Tibial nerve (tissue), 4 donors: ENCODE results near the gene PLCB4. TPM values are rescaled to one million over a fixed set of nuclear protein-coding genes. Genes with fewer than 3 reads are reported as not detected.

ENCODE experiments used
- DNase-seq, 2 donors: peaks; one replicate each; pipeline ENCODE4 v3.0.0-alpha.2; 2019; ENCODE audit warnings: low spot score in 2 of 2
- H3K27ac ChIP-seq, 4 donors: fragments of 200-600 bp; sonication (generic) in 3 of 4; one replicate each; pipeline ENCODE4 v1.5.1; 2017 to 2019; ENCODE audit warnings: mild to moderate bottlenecking in 1 of 4
- H3K27me3 ChIP-seq, 2 donors: fragments of 200-600 bp; sonication (generic) in 1 of 2; one replicate each; pipeline versions ENCODE4 v1.5.1 to v1.6.0; 2017 to 2019
- H3K36me3 ChIP-seq, 3 donors: fragments of 200-600 bp; sonication (generic); one replicate each; pipeline ENCODE4 v1.5.1; 2018 to 2019
- H3K4me1 ChIP-seq, 4 donors: fragments of 200-600 bp; sonication (generic) in 3 of 4; one replicate each; pipeline ENCODE4 v1.5.1; 2017 to 2019
- H3K4me3 ChIP-seq, 4 donors: fragments of 200-600 bp; sonication (generic) in 3 of 4; one replicate each; pipeline ENCODE4 v1.5.1; 2017 to 2019; ENCODE audit warnings: mild to moderate bottlenecking in 1 of 4, moderate library complexity in 1 of 4
- H3K9me3 ChIP-seq, 4 donors: fragments of 200-600 bp; sonication (generic) in 3 of 4; one replicate each; pipeline ENCODE4 v1.5.1; 2017 to 2019
- CTCF ChIP-seq, 5 experiments: fragments of 200-600 bp in 3 of 5; fragments of 450-650 bp in 2 of 5; sonication (generic) in 3 of 5; IDR thresholded peaks; one replicate each; pipeline ENCODE4 v1.5.1; 2016 to 2019; ENCODE audit warnings: antibody characterized with exemption in 5 of 5, mild to moderate bottlenecking in 3 of 5, moderate library complexity in 2 of 5
- EP300 ChIP-seq, 2 donors: sonication (generic); formaldehyde crosslinking; IDR thresholded peaks; one replicate each; pipeline ENCODE4 v1.6.1; 2017; ENCODE audit warnings: antibody characterized with exemption in 2 of 2, mild to moderate bottlenecking in 1 of 2
- POLR2A ChIP-seq, 2 donors: fragments of 450-650 bp; IDR thresholded peaks; one replicate each; pipeline ENCODE4 v1.6.1; 2017; ENCODE audit warnings: antibody characterized with exemption in 2 of 2, mild to moderate bottlenecking in 2 of 2, moderate library complexity in 2 of 2
- WGBS, 2 donors: methylation state at CpG; one replicate each; pipeline ENCODE4 v1.1.5; 2018; 5-methylcytosine and 5-hydroxymethylcytosine counted together
- total RNA-seq, 4 donors: library from RNA; depleted of rRNA; stranded (reverse); fragments of >200 nt; gene quantifications; one replicate each; pipeline ENCODE4 v1.1.0, GENCODE V29; 2016

The PLCB4 gene
- total RNA-seq, 4 donors from 2014 or later: 35.7 to 52.9 (median 40.1) TPM

- Histone ChIP-seq H3K9me3 (no peaks in the 10 kb centered on the region), H3K36me3 (no peaks in the 10 kb centered on the region), H3K27ac (no peak overlapping the region), H3K27me3 (no peaks in the 10 kb centered on the region), H3K4me3 (no peak overlapping the region), H3K4me1 (peaks cover 0 to 10% (median 0%) of the 10 kb centered on the region in 4 donors)
- TF ChIP-seq EP300 (IDR thresholded peaks at IDR 0.05): no peak
- DNase-seq: no peak
- 77 to 96% methylated on average over 2 of the region's 2 CpGs for WGBS, 2 donors
Measured at GRCh38 chr20:9353180-9353915, 284.5 kb downstream of the PLCB4 start.

- Histone ChIP-seq H3K36me3 (no peaks in the 10 kb centered on the region), H3K4me3 (no peak overlapping the region), H3K4me1 (peaks cover 0 to 11% (median 0%) of the 10 kb centered on the region in 4 donors), H3K9me3 (no peaks in the 10 kb centered on the region), H3K27me3 (no peaks in the 10 kb centered on the region), H3K27ac (no peak overlapping the region)
- no peak for DNase-seq
- WGBS, 2 donors: 97 to 98% methylated on average over 1 of the region's 1 CpG
- TF ChIP-seq POLR2A (IDR thresholded peaks at IDR 0.05) (no peak), CTCF (IDR thresholded peaks at IDR 0.05) (no peak), EP300 (IDR thresholded peaks at IDR 0.05) (no peak)
Measured at GRCh38 chr20:9353916-9354276, 285.0 kb downstream of the PLCB4 start.

GRCh38 chr20:9354579-9354978 is 285.7 kb downstream of the PLCB4 start:
- Histone ChIP-seq H3K27me3 (no peaks in the 10 kb centered on the region), H3K4me1 (peaks cover 0 to 18% (median 2%) of the 10 kb centered on the region in 4 donors), H3K27ac (no peak overlapping the region), H3K9me3 (no peaks in the 10 kb centered on the region), H3K4me3 (no peak overlapping the region), H3K36me3 (no peaks in the 10 kb centered on the region)
- 94 to 98% methylated on average over 2 of the region's 2 CpGs for WGBS, 2 donors
- TF ChIP-seq CTCF (IDR thresholded peaks at IDR 0.05) (no peak), POLR2A (IDR thresholded peaks at IDR 0.05) (no peak), EP300 (IDR thresholded peaks at IDR 0.05) (no peak)
- DNase-seq: no peak

- Histone ChIP-seq H3K27ac (no peak overlapping the region), H3K9me3 (no peaks in the 10 kb centered on the region), H3K27me3 (no peaks in the 10 kb centered on the region), H3K4me1 (peaks cover 0 to 41% (median 8%) of the 10 kb centered on the region in 4 donors), H3K36me3 (no peaks in the 10 kb centered on the region), H3K4me3 (no peak overlapping the region)
- no peak for TF ChIP-seq CTCF (IDR thresholded peaks at IDR 0.05)
- DNase-seq: no peak
- 90 to 93% methylated on average over 2 of the region's 2 CpGs for WGBS, 2 donors
Measured at GRCh38 chr20:9358001-9358400, 289.1 kb downstream of the PLCB4 start.

- WGBS, 2 donors: 37 to 38% methylated on average over 14 of the region's 14 CpGs
- peak in 1 of 2 donors; percentile 69 for DNase-seq
- H3K9me3 ChIP-seq: no peaks in the 10 kb centered on the region
- H3K27me3 ChIP-seq: no peaks in the 10 kb centered on the region
- peak in 1 of 2 donors; percentile 6 for TF ChIP-seq EP300 (IDR thresholded peaks at IDR 0.05)
- peak; percentile 32 to 77 (median 44) for TF ChIP-seq CTCF (IDR thresholded peaks at IDR 0.05)
- TF ChIP-seq POLR2A (IDR thresholded peaks at IDR 0.05): no peak
- no peak overlapping the region for H3K4me3 ChIP-seq
- peak overlapping the region in 2 of 4 donors; percentile 21 to 40 for H3K27ac ChIP-seq
- H3K4me1 ChIP-seq: peaks cover 0 to 31% (median 8%) of the 10 kb centered on the region in 4 donors
- peaks cover 0 to 6% (median 0%) of the 10 kb centered on the region in 3 donors for H3K36me3 ChIP-seq
Measured at GRCh38 chr20:9359561-9360308, 290.8 kb downstream of the PLCB4 start.
